ENCODE measurements around the gene PNKD. TPM values are rescaled to one million over a fixed set of nuclear protein-coding genes. Genes with fewer than 3 reads are reported as not detected.

Gene PNKD
- total and polyA plus RNA-seq, 10 of the 15 experiments (the other 5 are each of a cell fraction or from before 2014, with no cell fraction given): 27.2 to 106 (median 61.3) TPM

DNA sequence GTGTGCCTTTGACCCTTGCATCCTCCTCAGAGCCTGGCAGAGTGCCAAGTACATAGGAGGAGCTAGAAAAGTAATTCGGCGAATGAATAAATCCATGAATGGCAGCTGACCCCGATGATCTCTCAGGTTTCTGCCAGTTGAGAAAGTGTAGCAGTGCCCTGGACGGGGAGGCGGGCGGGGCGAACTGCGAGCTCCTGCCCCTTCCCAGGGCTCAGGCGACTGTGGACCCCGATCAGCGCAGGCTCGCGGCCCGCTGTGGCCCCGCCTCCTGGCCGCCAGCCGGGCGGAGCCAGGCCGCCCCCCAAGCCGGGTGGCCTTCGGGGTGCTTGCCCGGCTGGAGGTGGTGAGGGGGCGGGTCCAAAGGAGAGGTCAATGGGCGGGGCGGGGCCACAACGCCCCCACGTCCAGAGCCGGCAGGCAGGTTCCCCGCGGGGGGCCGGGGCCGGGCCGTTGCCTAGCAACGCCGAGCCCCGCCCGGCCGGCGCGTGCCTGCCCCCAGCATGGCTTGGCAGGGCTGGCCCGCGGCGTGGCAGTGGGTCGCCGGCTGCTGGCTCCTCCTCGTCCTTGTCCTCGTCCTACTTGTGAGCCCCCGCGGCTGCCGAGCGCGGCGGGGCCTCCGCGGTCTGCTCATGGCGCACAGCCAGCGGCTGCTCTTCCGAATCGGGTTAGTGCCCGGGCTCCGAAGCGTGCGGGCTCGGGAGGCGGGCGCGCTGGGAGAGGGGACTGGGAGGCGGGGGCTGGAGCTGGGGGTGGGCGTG is 52.6 kb downstream of the PNKD start (continued):
- TF ChIP-seq, protein P1, sequence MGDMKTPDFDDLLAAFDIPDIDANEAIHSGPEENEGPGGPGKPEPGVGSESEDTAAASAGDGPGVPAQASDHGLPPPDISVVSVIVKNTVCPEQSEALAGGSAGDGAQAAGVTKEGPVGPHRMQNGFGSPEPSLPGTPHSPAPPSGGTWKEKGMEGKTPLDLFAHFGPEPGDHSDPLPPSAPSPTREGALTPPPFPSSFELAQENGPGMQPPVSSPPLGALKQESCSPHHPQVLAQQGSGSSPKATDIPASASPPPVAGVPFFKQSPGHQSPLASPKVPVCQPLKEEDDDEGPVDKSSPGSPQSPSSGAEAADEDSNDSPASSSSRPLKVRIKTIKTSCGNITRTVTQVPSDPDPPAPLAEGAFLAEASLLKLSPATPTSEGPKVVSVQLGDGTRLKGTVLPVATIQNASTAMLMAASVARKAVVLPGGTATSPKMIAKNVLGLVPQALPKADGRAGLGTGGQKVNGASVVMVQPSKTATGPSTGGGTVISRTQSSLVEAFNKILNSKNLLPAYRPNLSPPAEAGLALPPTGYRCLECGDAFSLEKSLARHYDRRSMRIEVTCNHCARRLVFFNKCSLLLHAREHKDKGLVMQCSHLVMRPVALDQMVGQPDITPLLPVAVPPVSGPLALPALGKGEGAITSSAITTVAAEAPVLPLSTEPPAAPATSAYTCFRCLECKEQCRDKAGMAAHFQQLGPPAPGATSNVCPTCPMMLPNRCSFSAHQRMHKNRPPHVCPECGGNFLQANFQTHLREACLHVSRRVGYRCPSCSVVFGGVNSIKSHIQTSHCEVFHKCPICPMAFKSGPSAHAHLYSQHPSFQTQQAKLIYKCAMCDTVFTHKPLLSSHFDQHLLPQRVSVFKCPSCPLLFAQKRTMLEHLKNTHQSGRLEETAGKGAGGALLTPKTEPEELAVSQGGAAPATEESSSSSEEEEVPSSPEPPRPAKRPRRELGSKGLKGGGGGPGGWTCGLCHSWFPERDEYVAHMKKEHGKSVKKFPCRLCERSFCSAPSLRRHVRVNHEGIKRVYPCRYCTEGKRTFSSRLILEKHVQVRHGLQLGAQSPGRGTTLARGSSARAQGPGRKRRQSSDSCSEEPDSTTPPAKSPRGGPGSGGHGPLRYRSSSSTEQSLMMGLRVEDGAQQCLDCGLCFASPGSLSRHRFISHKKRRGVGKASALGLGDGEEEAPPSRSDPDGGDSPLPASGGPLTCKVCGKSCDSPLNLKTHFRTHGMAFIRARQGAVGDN (IDR thresholded peaks at IDR 0.05): peak; percentile 57; the same call in 1 of the 2 replicates
- TF ChIP-seq BHLHE40 (IDR thresholded peaks at IDR 0.05; ENCODE audit: borderline replicate concordance in 1 of 2, low read depth in 2 of 2, low read length in 1 of 2) (peak; percentile 82 to 97; a peak in 3 of 4 replicates), CEBPZ (IDR thresholded peaks at IDR 0.05; ENCODE audit: low read depth, low read length) (no peak), MAX (IDR thresholded peaks at IDR 0.05; ENCODE audit: low read depth, low read length) (0 out of 2 replicates have a peak, but pooled peaks have one; percentile 36), ZBED1 (IDR thresholded peaks at IDR 0.05; ENCODE audit: borderline replicate concordance) (no peak), MXI1 (IDR thresholded peaks at IDR 0.05; ENCODE audit: low read depth, low read length) (peak; percentile 81), RUNX3 (IDR thresholded peaks at IDR 0.05; ENCODE audit: low read length) (no peak), POLR2A (IDR thresholded peaks at IDR 0.05; ENCODE audit: low read depth, low read length) (peak; percentile 35; the same call in 1 of the 2 replicates), FOXM1 (IDR thresholded peaks at IDR 0.05; ENCODE audit: low read depth, low read length) (no peak)
- TF ChIP-seq, protein P2, sequence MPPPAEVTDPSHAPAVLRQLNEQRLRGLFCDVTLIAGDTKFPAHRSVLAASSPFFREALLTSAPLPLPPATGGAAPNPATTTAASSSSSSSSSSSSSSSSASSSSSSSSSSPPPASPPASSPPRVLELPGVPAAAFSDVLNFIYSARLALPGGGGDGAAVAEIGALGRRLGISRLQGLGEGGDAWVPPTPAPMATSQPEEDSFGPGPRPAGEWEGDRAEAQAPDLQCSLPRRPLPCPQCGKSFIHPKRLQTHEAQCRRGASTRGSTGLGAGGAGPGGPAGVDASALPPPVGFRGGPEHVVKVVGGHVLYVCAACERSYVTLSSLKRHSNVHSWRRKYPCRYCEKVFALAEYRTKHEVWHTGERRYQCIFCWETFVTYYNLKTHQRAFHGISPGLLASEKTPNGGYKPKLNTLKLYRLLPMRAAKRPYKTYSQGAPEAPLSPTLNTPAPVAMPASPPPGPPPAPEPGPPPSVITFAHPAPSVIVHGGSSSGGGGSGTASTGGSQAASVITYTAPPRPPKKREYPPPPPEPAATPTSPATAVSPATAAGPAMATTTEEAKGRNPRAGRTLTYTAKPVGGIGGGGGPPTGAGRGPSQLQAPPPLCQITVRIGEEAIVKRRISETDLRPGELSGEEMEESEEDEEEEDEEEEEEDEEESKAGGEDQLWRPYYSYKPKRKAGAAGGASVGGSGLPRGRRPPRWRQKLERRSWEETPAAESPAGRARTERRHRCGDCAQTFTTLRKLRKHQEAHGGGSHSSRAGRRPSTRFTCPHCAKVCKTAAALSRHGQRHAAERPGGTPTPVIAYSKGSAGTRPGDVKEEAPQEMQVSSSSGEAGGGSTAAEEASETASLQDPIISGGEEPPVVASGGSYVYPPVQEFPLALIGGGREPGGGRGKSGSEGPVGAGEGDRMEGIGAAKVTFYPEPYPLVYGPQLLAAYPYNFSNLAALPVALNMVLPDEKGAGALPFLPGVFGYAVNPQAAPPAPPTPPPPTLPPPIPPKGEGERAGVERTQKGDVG (CRISPR knock-in tag; IDR thresholded peaks at IDR 0.05): no peak
- TF ChIP-seq, protein P3, sequence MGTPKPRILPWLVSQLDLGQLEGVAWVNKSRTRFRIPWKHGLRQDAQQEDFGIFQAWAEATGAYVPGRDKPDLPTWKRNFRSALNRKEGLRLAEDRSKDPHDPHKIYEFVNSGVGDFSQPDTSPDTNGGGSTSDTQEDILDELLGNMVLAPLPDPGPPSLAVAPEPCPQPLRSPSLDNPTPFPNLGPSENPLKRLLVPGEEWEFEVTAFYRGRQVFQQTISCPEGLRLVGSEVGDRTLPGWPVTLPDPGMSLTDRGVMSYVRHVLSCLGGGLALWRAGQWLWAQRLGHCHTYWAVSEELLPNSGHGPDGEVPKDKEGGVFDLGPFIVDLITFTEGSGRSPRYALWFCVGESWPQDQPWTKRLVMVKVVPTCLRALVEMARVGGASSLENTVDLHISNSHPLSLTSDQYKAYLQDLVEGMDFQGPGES (IDR thresholded peaks at IDR 0.05): no peak
- TF ChIP-seq, protein P4, sequence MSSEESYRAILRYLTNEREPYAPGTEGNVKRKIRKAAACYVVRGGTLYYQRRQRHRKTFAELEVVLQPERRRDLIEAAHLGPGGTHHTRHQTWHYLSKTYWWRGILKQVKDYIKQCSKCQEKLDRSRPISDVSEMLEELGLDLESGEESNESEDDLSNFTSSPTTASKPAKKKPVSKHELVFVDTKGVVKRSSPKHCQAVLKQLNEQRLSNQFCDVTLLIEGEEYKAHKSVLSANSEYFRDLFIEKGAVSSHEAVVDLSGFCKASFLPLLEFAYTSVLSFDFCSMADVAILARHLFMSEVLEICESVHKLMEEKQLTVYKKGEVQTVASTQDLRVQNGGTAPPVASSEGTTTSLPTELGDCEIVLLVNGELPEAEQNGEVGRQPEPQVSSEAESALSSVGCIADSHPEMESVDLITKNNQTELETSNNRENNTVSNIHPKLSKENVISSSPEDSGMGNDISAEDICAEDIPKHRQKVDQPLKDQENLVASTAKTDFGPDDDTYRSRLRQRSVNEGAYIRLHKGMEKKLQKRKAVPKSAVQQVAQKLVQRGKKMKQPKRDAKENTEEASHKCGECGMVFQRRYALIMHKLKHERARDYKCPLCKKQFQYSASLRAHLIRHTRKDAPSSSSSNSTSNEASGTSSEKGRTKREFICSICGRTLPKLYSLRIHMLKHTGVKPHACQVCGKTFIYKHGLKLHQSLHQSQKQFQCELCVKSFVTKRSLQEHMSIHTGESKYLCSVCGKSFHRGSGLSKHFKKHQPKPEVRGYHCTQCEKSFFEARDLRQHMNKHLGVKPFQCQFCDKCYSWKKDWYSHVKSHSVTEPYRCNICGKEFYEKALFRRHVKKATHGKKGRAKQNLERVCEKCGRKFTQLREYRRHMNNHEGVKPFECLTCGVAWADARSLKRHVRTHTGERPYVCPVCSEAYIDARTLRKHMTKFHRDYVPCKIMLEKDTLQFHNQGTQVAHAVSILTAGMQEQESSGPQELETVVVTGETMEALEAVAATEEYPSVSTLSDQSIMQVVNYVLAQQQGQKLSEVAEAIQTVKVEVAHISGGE (CRISPR knock-in tag; IDR thresholded peaks at IDR 0.05): no peak
